Left lung (tissue), 10 donors: ENCODE measurements around the gene HARS2. TPM values are rescaled to one million over a fixed set of nuclear protein-coding genes. Genes with fewer than 3 reads are reported as not detected.

Experiments
- ATAC-seq: fragments of 200-7000 bp; cut with Tn5 transposase; one replicate; pipeline ENCODE4 v1.9.1; 2020; ENCODE audit warnings: moderate library complexity
- DNase-seq, 4 donors: peaks; one replicate each; pipeline ENCODE4 v3.0.0-alpha.2; 2013 to 2020
- H3K27ac ChIP-seq, 2 donors: fragments of 200-600 bp; sonication (generic) in 1 of 2; one replicate each; pipeline versions ENCODE4 v1.5.0 to v1.8.0; 2020 to 2021
- H3K27me3 ChIP-seq, 2 donors: fragments of 200-600 bp; sonication (generic) in 1 of 2; one replicate each; pipeline versions ENCODE4 v1.5.0 to v1.8.0; 2020 to 2021
- H3K36me3 ChIP-seq, 2 donors: fragments of 200-600 bp; sonication (generic) in 1 of 2; one replicate each; pipeline versions ENCODE4 v1.5.0 to v1.8.0; 2020 to 2021
- H3K4me1 ChIP-seq, 2 donors: fragments of 200-600 bp; one replicate each; pipeline ENCODE4 v1.8.0; 2021
- H3K4me3 ChIP-seq, 2 donors: fragments of 200-600 bp; sonication (generic) in 1 of 2; one replicate each; pipeline versions ENCODE4 v1.5.0 to v1.8.0; 2020 to 2021; ENCODE audit warnings: mild to moderate bottlenecking in 1 of 2
- H3K9me3 ChIP-seq, 2 donors: fragments of 200-600 bp; sonication (generic) in 1 of 2; one replicate each; pipeline versions ENCODE4 v1.5.0 to v1.8.0; 2020 to 2021
- CTCF ChIP-seq, 2 donors: fragments of 200-600 bp; sonication (generic) in 1 of 2; IDR thresholded peaks; one replicate each; pipeline versions ENCODE4 v1.5.0 to v1.8.0; 2021; ENCODE audit warnings: antibody characterized with exemption in 2 of 2
- intact Hi-C, 2 donors: fragments of 100-400 bp; cut with DNase I; formaldehyde crosslinking; loops; one replicate each; pipeline versions ENCODE4 v1.11.2 to v1.14.2; 2022
- polyA plus RNA-seq, 6 donors: library from polyadenylated mRNA; unstranded; fragments of 120-200 nt; gene quantifications; one replicate each; pipeline ENCODE4 v1.2.1, GENCODE V29; 2013; ENCODE audit not compliant: insufficient read length in 6 of 6
- total RNA-seq, 2 donors: library from RNA; stranded (reverse); fragmentation: NEBNext Ultra II Directional; extraction: Animal tissue kit (Norgen Biotek cat#: 25700); gene quantifications; one replicate each; pipeline ENCODE4 v1.2.1, GENCODE V29; 2021
- donor health status: DM: no; HTN: yes; CAD: no.
- donor health status: DM: no; HTN: no; CAD: no.

Gene HARS2
- total and polyA plus RNA-seq, 8 donors: 23.4 to 57.4 (median 50.1) TPM

- intact Hi-C loops: no loop called here
- no peak overlapping the region for H3K4me3 ChIP-seq
- no peaks in the 10 kb centered on the region for H3K4me1 ChIP-seq
- ATAC-seq (peak; percentile 33), DNase-seq (no peak)
- H3K27ac ChIP-seq: no peak overlapping the region
- no peaks in the 10 kb centered on the region for H3K27me3 ChIP-seq
- peaks cover 0 to 99% of the 10 kb centered on the region in 2 donors for H3K36me3 ChIP-seq
- H3K9me3 ChIP-seq: no peaks in the 10 kb centered on the region
- TF ChIP-seq CTCF (IDR thresholded peaks at IDR 0.05): no peak
These were observed 18.6 kb upstream of the HARS2 start for GRCh38 chr5:140672455-140673186.

GRCh38 chr5:140673187-140673976 is 17.9 kb upstream of the HARS2 start, which contains the start of gene DND1:
Gene DND1, minus strand, starts transcription at chr5:140673576. Its CDS starts 34 bp downstream, at chr5:140673542.
- H3K9me3 ChIP-seq: no peaks in the 10 kb centered on the region
- no peak for DNase-seq
- no peaks in the 10 kb centered on the region for H3K27me3 ChIP-seq
- ATAC-seq: no peak
- intact Hi-C loops: no loop called here
- H3K36me3 ChIP-seq: peaks cover 0 to 98% of the 10 kb centered on the region in 2 donors
- H3K4me1 ChIP-seq: no peaks in the 10 kb centered on the region
- H3K4me3 ChIP-seq: no peak within 1 kb of the TSS
- no peak within 1 kb of the TSS for H3K27ac ChIP-seq
- TF ChIP-seq CTCF (IDR thresholded peaks at IDR 0.05): no peak

GRCh38 chr5:140674211-140674610 is 17.0 kb upstream of the HARS2 start:
- Histone ChIP-seq H3K9me3 (no peaks in the 10 kb centered on the region), H3K27ac (no peak overlapping the region), H3K36me3 (peaks cover 0 to 98% of the 10 kb centered on the region in 2 donors), H3K4me1 (no peaks in the 10 kb centered on the region), H3K27me3 (no peaks in the 10 kb centered on the region), H3K4me3 (no peak overlapping the region)
- DNase-seq (no peak), ATAC-seq (no peak)
- intact Hi-C loops: no loop called here
- no peak for TF ChIP-seq CTCF (IDR thresholded peaks at IDR 0.05)

GRCh38 chr5:140674629-140675028 is 16.6 kb upstream of the HARS2 start:
- no peaks in the 10 kb centered on the region for H3K27me3 ChIP-seq
- peaks cover 0 to 98% of the 10 kb centered on the region in 2 donors for H3K36me3 ChIP-seq
- ATAC-seq (no peak), DNase-seq (no peak)
- no peaks in the 10 kb centered on the region for H3K9me3 ChIP-seq
- H3K4me3 ChIP-seq: no peak overlapping the region
- H3K27ac ChIP-seq: no peak overlapping the region
- intact Hi-C loops: no loop called here
- no peaks in the 10 kb centered on the region for H3K4me1 ChIP-seq
- TF ChIP-seq CTCF (IDR thresholded peaks at IDR 0.05): no peak

GRCh38 chr5:140677947-140678346 is 13.3 kb upstream of the HARS2 start:
- ATAC-seq (no peak), DNase-seq (no peak)
- no peaks in the 10 kb centered on the region for H3K4me1 ChIP-seq
- H3K9me3 ChIP-seq: no peaks in the 10 kb centered on the region
- TF ChIP-seq CTCF (IDR thresholded peaks at IDR 0.05): no peak
- H3K36me3 ChIP-seq: peaks cover 0 to 98% of the 10 kb centered on the region in 2 donors
- no peak overlapping the region for H3K27ac ChIP-seq
- H3K4me3 ChIP-seq: no peak overlapping the region
- intact Hi-C loops: no loop called here
- no peaks in the 10 kb centered on the region for H3K27me3 ChIP-seq
